GM19239 (cell line): ENCODE results near the gene GABRA6.

Experiments
- DNase-seq: peaks from one replicate; pipeline ENCODE4 v3.0.0; 2011; ENCODE audit warnings: low spot score; ENCODE audit not compliant: insufficient read length
- FAIRE-seq: peaks from 2 replicates; lab custom pipeline; 2011; peaks lifted over from hg19 to GRCh38; lab: Jason Lieb, UNC

The GABRA6 gene

GRCh38 chr5:161745392-161745791 is 59.9 kb downstream of the GABRA6 start:
- no peak for DNase-seq
- no peak for FAIRE-seq

GRCh38 chr5:161751265-161751664 is 65.7 kb downstream of the GABRA6 start:
- DNase-seq: no peak
- no peak for FAIRE-seq
